Stomach (tissue), 4 donors: Measurements from ENCODE around the gene GPS1.

ENCODE experiments used
- EP300 ChIP-seq: sonication (generic); formaldehyde crosslinking; IDR thresholded peaks from one replicate; pipeline ENCODE4 v1.6.1; 2017; ENCODE audit warnings: antibody characterized with exemption
- POLR2A ChIP-seq, 4 donors: fragments of 450-650 bp; IDR thresholded peaks; one replicate each; pipeline ENCODE4 v1.6.1; 2016; ENCODE audit warnings: antibody characterized with exemption in 4 of 4, control low read depth in 2 of 4, mild to moderate bottlenecking in 1 of 4, moderate library complexity in 1 of 4
- POLR2AphosphoS5 ChIP-seq, 3 donors: sonication (generic); formaldehyde crosslinking; IDR thresholded peaks; one replicate each; pipeline ENCODE4 v1.6.1; 2016; ENCODE audit warnings: antibody characterized with exemption in 3 of 3
- TF ChIP-seq, protein P1 (sequence below), 7 experiments: fragments of 450-650 bp in 4 of 7; fragments of 200-600 bp in 3 of 7; sonication (generic) in 3 of 7; IDR thresholded peaks; one replicate each; pipeline ENCODE4 v1.5.1; 2016 to 2019; ENCODE audit warnings: antibody characterized with exemption in 7 of 7, control low read depth in 2 of 7, mild to moderate bottlenecking in 1 of 7

DNA sequence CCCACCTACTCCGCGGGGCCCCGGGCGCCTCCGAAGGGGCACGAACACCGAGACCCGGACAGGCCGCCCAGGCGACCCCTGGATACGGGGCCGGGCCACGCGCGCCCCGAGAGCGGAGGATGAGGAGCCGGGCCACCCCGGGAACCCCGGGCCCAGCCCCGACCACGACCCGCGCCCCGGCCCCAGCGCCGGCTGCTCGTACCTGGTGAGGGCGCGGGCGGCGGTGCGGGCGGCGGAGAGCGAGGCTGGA is 46.1 kb downstream of the GPS1 start:
- no peak for TF ChIP-seq POLR2AphosphoS5 (IDR thresholded peaks at IDR 0.05)
- TF ChIP-seq, protein P1, sequence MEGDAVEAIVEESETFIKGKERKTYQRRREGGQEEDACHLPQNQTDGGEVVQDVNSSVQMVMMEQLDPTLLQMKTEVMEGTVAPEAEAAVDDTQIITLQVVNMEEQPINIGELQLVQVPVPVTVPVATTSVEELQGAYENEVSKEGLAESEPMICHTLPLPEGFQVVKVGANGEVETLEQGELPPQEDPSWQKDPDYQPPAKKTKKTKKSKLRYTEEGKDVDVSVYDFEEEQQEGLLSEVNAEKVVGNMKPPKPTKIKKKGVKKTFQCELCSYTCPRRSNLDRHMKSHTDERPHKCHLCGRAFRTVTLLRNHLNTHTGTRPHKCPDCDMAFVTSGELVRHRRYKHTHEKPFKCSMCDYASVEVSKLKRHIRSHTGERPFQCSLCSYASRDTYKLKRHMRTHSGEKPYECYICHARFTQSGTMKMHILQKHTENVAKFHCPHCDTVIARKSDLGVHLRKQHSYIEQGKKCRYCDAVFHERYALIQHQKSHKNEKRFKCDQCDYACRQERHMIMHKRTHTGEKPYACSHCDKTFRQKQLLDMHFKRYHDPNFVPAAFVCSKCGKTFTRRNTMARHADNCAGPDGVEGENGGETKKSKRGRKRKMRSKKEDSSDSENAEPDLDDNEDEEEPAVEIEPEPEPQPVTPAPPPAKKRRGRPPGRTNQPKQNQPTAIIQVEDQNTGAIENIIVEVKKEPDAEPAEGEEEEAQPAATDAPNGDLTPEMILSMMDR (IDR thresholded peaks at IDR 0.05): no peak
- TF ChIP-seq POLR2A (IDR thresholded peaks at IDR 0.05): no peak
- TF ChIP-seq EP300: no peak
